ENCODE results near the gene EID2B. TPM values are rescaled to one million over a fixed set of nuclear protein-coding genes. Genes with fewer than 3 reads are reported as not detected.
A peak's percentile ranks its signal among the peaks of the same experiment; 100 is the strongest.

Gene EID2B
- polyA plus RNA-seq, 3 donors = 1.2 to 2.6 (median 2.4) TPM

DNA sequence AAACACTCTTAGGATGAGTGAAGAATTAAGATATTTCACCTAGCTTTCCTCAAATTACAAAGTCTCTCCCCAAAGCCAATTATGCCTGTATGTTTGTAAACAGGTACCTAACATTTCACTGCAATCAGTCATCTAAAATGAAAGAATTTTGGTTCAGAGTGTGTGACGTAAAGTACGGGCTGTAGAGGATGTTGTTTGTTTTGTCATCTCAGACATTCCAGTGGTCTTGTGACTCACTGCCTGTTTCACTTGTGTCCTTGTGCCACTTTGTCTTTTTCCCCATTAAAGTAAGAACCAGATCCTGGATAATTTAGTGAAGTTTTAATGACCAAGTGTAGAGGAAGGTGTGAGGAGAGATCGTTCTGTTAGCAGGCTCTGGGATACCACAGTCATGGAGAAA lies 36.0 kb upstream of the EID2B start:
- H3K4me1 Mint-ChIP-seq = no peaks in the 10 kb centered on the region
- WGBS (ENCODE audit: insufficient coverage) = no CpG with 5 or more reads among the region's 3 CpGs
- H3K4me1 ChIP-seq (ENCODE audit: control insufficient read depth in 1 of 2, insufficient read depth in 2 of 2, low read length in 2 of 2) = no peaks in the 10 kb centered on the region
- no peak overlapping the region for H3K27ac Mint-ChIP-seq
- H3K79me2 ChIP-seq (ENCODE audit: insufficient read depth, low read length) = no peaks in the 10 kb centered on the region
- peaks cover 8 to 18% of the 10 kb centered on the region in 2 donors for H3K27me3 ChIP-seq (ENCODE audit: control insufficient read depth in 2 of 2, insufficient read depth in 2 of 2, low read length in 2 of 2)
- H3K4me3 ChIP-seq (replicated peaks in 1 of 3; ENCODE audit: low read depth in 2 of 3, low read length in 3 of 3) = no peak overlapping the region
- no peak overlapping the region for H3K4me2 ChIP-seq (replicated peaks; ENCODE audit: extremely low read depth, low read length, poor library complexity, severe bottlenecking)
- TF ChIP-seq, protein P1, sequence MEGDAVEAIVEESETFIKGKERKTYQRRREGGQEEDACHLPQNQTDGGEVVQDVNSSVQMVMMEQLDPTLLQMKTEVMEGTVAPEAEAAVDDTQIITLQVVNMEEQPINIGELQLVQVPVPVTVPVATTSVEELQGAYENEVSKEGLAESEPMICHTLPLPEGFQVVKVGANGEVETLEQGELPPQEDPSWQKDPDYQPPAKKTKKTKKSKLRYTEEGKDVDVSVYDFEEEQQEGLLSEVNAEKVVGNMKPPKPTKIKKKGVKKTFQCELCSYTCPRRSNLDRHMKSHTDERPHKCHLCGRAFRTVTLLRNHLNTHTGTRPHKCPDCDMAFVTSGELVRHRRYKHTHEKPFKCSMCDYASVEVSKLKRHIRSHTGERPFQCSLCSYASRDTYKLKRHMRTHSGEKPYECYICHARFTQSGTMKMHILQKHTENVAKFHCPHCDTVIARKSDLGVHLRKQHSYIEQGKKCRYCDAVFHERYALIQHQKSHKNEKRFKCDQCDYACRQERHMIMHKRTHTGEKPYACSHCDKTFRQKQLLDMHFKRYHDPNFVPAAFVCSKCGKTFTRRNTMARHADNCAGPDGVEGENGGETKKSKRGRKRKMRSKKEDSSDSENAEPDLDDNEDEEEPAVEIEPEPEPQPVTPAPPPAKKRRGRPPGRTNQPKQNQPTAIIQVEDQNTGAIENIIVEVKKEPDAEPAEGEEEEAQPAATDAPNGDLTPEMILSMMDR (IDR thresholded peaks at IDR 0.05) = no peak
- H3K36me3 Mint-ChIP-seq = no peaks in the 10 kb centered on the region
- H3K9me3 ChIP-seq (replicated peaks in 1 of 2; ENCODE audit: control insufficient read depth in 1 of 2, insufficient read depth in 1 of 2, low read length in 2 of 2) = no peaks in the 10 kb centered on the region
- H3K9ac ChIP-seq (ENCODE audit: insufficient read depth, low read length, poor library complexity, severe bottlenecking) = no peak overlapping the region
- H3K4me3 Mint-ChIP-seq = peak overlapping the region in 1 of 2 donors; percentile 23
- no peak overlapping the region for H2AFZ ChIP-seq (ENCODE audit: insufficient read depth, low read depth, low read length, poor library complexity, severe bottlenecking)
- H3K36me3 ChIP-seq (replicated peaks in 1 of 2; ENCODE audit: control insufficient read depth in 1 of 2, insufficient read depth in 2 of 2, low read length in 2 of 2) = no peaks in the 10 kb centered on the region
- intact Hi-C loops (cut with micrococcal nuclease) = no loop called here
- H4K20me1 ChIP-seq (ENCODE audit: insufficient read depth, low read length) = no peaks in the 10 kb centered on the region
- peaks cover 0 to 7% (median 2%) of the 10 kb centered on the region in 7 donors for H3K9me3 Mint-ChIP-seq
- no peak for DNase-seq
- peaks cover 8 to 20% (median 9%) of the 10 kb centered on the region in 3 donors for H3K27me3 Mint-ChIP-seq (ENCODE audit: low read depth in 3 of 3)
- H3K27ac ChIP-seq (ENCODE audit: low read depth in 1 of 2, low read length in 2 of 2) = no peak overlapping the region

DNA sequence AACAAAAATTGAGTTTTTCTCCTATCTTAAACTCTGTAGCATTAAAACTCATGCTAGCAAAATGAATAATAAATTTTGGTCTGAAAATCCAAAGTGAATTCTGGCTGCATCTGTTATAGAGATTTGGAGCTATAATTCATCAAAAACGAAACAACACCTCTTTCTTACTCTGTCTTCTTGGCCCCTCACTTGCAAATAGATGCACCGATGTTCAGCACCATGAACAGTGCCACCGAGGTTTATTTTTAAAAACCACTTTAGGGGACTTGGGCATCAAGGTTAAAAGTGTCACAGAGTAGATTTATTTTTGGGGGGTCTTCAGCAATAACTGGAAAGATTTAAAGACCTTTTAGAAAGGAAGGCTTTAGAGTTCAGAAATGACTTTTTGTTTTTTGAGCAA lies 33.4 kb upstream of the EID2B start:
- TF ChIP-seq, protein P1 (IDR thresholded peaks at IDR 0.05) = no peak
- Mint-ChIP-seq H3K4me3 (no peak overlapping the region), H3K27ac (no peak overlapping the region), H3K9me3 (no peaks in the 10 kb centered on the region), H3K27me3 (ENCODE audit: low read depth in 3 of 3) (peaks cover 8 to 26% (median 13%) of the 10 kb centered on the region in 3 donors), H3K36me3 (no peaks in the 10 kb centered on the region), H3K4me1 (no peaks in the 10 kb centered on the region)
- Histone ChIP-seq H3K27ac (ENCODE audit: low read depth in 1 of 2, low read length in 2 of 2) (no peak overlapping the region), H4K20me1 (ENCODE audit: insufficient read depth, low read length) (no peaks in the 10 kb centered on the region), H3K4me2 (replicated peaks; ENCODE audit: extremely low read depth, low read length, poor library complexity, severe bottlenecking) (no peak overlapping the region), H3K9me3 (replicated peaks in 1 of 2; ENCODE audit: control insufficient read depth in 1 of 2, insufficient read depth in 1 of 2, low read length in 2 of 2) (no peaks in the 10 kb centered on the region), H3K79me2 (ENCODE audit: insufficient read depth, low read length) (no peaks in the 10 kb centered on the region), H3K4me1 (ENCODE audit: control insufficient read depth in 1 of 2, insufficient read depth in 2 of 2, low read length in 2 of 2) (no peaks in the 10 kb centered on the region), H2AFZ (ENCODE audit: insufficient read depth, low read depth, low read length, poor library complexity, severe bottlenecking) (no peak overlapping the region), H3K36me3 (replicated peaks in 1 of 2; ENCODE audit: control insufficient read depth in 1 of 2, insufficient read depth in 2 of 2, low read length in 2 of 2) (no peaks in the 10 kb centered on the region), H3K9ac (ENCODE audit: insufficient read depth, low read length, poor library complexity, severe bottlenecking) (no peak overlapping the region), H3K4me3 (replicated peaks in 1 of 3; ENCODE audit: low read depth in 2 of 3, low read length in 3 of 3) (no peak overlapping the region), H3K27me3 (ENCODE audit: control insufficient read depth in 2 of 2, insufficient read depth in 2 of 2, low read length in 2 of 2) (peaks cover 10 to 19% of the 10 kb centered on the region in 2 donors)
- intact Hi-C loops (cut with micrococcal nuclease) = no loop called here
- no CpG with 5 or more reads among the region's 3 CpGs for WGBS (ENCODE audit: insufficient coverage)
- DNase-seq = no peak

Data from CD14-positive monocyte (primary cell).